Measurements from ENCODE around the gene NAA38.

The NAA38 gene

GRCh38 chr17:7836596-7837407 is 20.6 kb downstream of the NAA38 start:
- H3K4me1 ChIP-seq (ENCODE audit: low read depth, poor library complexity, severe bottlenecking), result peaks cover 10% of the 10 kb centered on the region
- peak overlapping the region; percentile 39 for H3K4me2 ChIP-seq
- H2AFZ ChIP-seq (ENCODE audit: low read depth), result no peak overlapping the region
- peak overlapping the region; percentile 32; the same call in 1 of the 2 replicates for H3K27ac ChIP-seq
- no peaks in the 10 kb centered on the region for H3K27me3 ChIP-seq (ENCODE audit: insufficient read depth, low read depth)
- H3K79me2 ChIP-seq (ENCODE audit: insufficient read depth, low read depth), result no peaks in the 10 kb centered on the region
- no peaks in the 10 kb centered on the region for H3K36me3 ChIP-seq (ENCODE audit: insufficient read depth)
- H3K9ac ChIP-seq, result peak overlapping the region; percentile 30; the same call in 1 of the 2 replicates
- no peak for TF ChIP-seq CTCF (conservative IDR thresholded peaks at IDR 0.05; ENCODE audit: low read depth, low read length)
- no peaks in the 10 kb centered on the region for H4K20me1 ChIP-seq (ENCODE audit: insufficient read depth)
- H3K4me3 ChIP-seq (IDR thresholded peaks at IDR 0.05; ENCODE audit: insufficient read depth, low read depth, low read length), result no peak overlapping the region

GRCh38 chr17:7835814-7836595 is 21.4 kb downstream of the NAA38 start:
- no peaks in the 10 kb centered on the region for H3K36me3 ChIP-seq (ENCODE audit: insufficient read depth)
- no peak overlapping the region for H3K4me3 ChIP-seq (IDR thresholded peaks at IDR 0.05; ENCODE audit: insufficient read depth, low read depth, low read length)
- H3K27ac ChIP-seq, result peak overlapping the region; percentile 32
- H3K79me2 ChIP-seq (ENCODE audit: insufficient read depth, low read depth), result no peaks in the 10 kb centered on the region
- H3K27me3 ChIP-seq (ENCODE audit: insufficient read depth, low read depth), result no peaks in the 10 kb centered on the region
- H4K20me1 ChIP-seq (ENCODE audit: insufficient read depth), result no peaks in the 10 kb centered on the region
- peak overlapping the region; percentile 39 for H3K4me2 ChIP-seq
- H3K9ac ChIP-seq, result peak overlapping the region; percentile 30; the same call in 1 of the 2 replicates
- TF ChIP-seq CTCF (conservative IDR thresholded peaks at IDR 0.05; ENCODE audit: low read depth, low read length), result no peak
- H3K4me1 ChIP-seq (ENCODE audit: low read depth, poor library complexity, severe bottlenecking), result peaks cover 10% of the 10 kb centered on the region
- no peak overlapping the region; the same call in 1 of the 2 replicates for H2AFZ ChIP-seq (ENCODE audit: low read depth)

GRCh38 chr17:7834957-7835813 is 22.2 kb downstream of the NAA38 start:
- H3K4me3 ChIP-seq (IDR thresholded peaks at IDR 0.05; ENCODE audit: insufficient read depth, low read depth, low read length), result no peak overlapping the region
- no peak overlapping the region; the same call in 1 of the 2 replicates for H2AFZ ChIP-seq (ENCODE audit: low read depth)
- no peaks in the 10 kb centered on the region for H3K27me3 ChIP-seq (ENCODE audit: insufficient read depth, low read depth)
- no peaks in the 10 kb centered on the region for H4K20me1 ChIP-seq (ENCODE audit: insufficient read depth)
- H3K4me1 ChIP-seq (ENCODE audit: low read depth, poor library complexity, severe bottlenecking), result peaks cover 10% of the 10 kb centered on the region
- H3K27ac ChIP-seq, result peak overlapping the region; percentile 58
- no peak overlapping the region for H3K4me2 ChIP-seq
- no peak; the same call in 1 of the 2 replicates for TF ChIP-seq CTCF (conservative IDR thresholded peaks at IDR 0.05; ENCODE audit: low read depth, low read length)
- H3K36me3 ChIP-seq (ENCODE audit: insufficient read depth), result no peaks in the 10 kb centered on the region
- H3K79me2 ChIP-seq (ENCODE audit: insufficient read depth, low read depth), result no peaks in the 10 kb centered on the region
- peak overlapping the region; percentile 30; the same call in 1 of the 2 replicates for H3K9ac ChIP-seq

- H3K9ac ChIP-seq, result no peak overlapping the region
- H3K36me3 ChIP-seq (ENCODE audit: insufficient read depth), result no peaks in the 10 kb centered on the region
- no peak overlapping the region for H3K4me2 ChIP-seq
- H3K4me1 ChIP-seq (ENCODE audit: low read depth, poor library complexity, severe bottlenecking), result peaks cover 10% of the 10 kb centered on the region
- no peak overlapping the region for H3K4me3 ChIP-seq (IDR thresholded peaks at IDR 0.05; ENCODE audit: insufficient read depth, low read depth, low read length)
- peak; percentile 34; the same call in 1 of the 2 replicates for TF ChIP-seq CTCF (conservative IDR thresholded peaks at IDR 0.05; ENCODE audit: low read depth, low read length)
- no peaks in the 10 kb centered on the region for H4K20me1 ChIP-seq (ENCODE audit: insufficient read depth)
- H3K79me2 ChIP-seq (ENCODE audit: insufficient read depth, low read depth), result no peaks in the 10 kb centered on the region
- H3K27me3 ChIP-seq (ENCODE audit: insufficient read depth, low read depth), result no peaks in the 10 kb centered on the region
- H3K27ac ChIP-seq, result peak overlapping the region; percentile 58; the same call in 1 of the 2 replicates
- H2AFZ ChIP-seq (ENCODE audit: low read depth), result no peak overlapping the region; the same call in 1 of the 2 replicates
Observed at GRCh38 chr17:7834542-7834956, 22.8 kb downstream of the NAA38 start.
